Ishikawa (cell line): ENCODE data around the gene MEFV.

Source experiments
- CEBPB ChIP-seq: IDR thresholded peaks from 2 replicates; pipeline ENCODE4 v1.6.1; 2012
- EGR1 ChIP-seq: IDR thresholded peaks from 2 replicates; pipeline ENCODE4 v1.6.1; 2012
- EP300 ChIP-seq: IDR thresholded peaks from 2 replicates; pipeline ENCODE4 v1.6.1; 2012; ENCODE audit warnings: borderline replicate concordance
- RAD21 ChIP-seq: IDR thresholded peaks from 2 replicates; pipeline ENCODE4 v1.6.1; 2012; ENCODE audit warnings: low read depth
- TCF12 ChIP-seq: IDR thresholded peaks from 2 replicates; pipeline ENCODE4 v1.6.1; 2012; ENCODE audit warnings: low read depth
- ZBTB7A ChIP-seq: IDR thresholded peaks from 2 replicates; pipeline ENCODE4 v1.6.1; 2012; ENCODE audit warnings: low read depth
- TF ChIP-seq, protein P1 (sequence below): IDR thresholded peaks from 2 replicates; pipeline ENCODE4 v1.6.1; 2012; ENCODE audit warnings: low read depth, mild to moderate bottlenecking

DNA sequence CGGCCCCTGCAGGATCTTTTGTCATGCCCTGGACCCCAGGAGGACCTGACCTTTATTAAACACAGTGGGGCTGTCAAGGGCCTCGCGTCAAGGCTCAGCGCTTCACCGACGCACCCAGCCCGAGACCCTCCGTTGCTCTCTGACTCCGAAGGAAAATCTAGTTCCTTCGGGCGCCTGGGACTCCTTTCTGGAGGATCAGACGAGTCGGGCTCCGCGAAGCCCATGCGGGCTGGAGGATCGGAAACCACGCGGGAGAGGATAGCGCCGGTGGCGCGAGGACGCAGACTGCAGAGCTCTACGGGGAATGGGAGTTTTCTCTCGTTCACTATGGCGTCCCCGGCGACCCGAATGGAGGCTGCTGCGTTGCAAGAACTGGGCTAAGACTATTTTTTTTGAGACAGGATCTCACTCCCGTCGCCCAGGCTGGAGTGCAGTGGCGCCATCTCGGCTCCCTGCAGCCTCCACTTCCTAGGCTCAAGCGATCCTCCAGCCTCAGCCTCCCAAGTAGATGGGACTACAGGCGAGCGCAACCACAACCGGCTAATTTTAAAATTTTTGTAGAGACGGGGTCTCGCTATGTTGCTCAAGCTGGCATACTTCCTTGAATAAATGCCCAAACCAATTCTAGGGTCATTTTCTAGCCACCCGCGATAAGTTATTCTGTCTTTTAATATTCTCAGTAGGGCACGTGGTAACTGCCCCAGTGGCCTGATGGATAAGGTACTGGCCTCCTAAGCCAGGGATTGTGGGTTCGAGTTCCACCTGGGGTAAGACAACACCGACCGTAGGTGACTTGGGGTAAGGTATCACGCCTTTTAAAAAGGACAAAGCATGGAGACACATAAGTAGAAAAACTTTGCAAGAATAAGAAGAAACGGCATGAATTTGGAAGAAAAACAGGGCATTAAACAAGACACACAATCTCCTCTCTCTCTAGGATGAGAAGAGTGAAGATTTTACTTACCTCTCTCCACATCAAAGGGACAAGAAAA, 62.9 kb downstream of the MEFV start:
- no peak for TF ChIP-seq EGR1
- TF ChIP-seq ZBTB7A: no peak
- no peak for TF ChIP-seq EP300
- TF ChIP-seq TCF12: no peak
- TF ChIP-seq, protein P1, sequence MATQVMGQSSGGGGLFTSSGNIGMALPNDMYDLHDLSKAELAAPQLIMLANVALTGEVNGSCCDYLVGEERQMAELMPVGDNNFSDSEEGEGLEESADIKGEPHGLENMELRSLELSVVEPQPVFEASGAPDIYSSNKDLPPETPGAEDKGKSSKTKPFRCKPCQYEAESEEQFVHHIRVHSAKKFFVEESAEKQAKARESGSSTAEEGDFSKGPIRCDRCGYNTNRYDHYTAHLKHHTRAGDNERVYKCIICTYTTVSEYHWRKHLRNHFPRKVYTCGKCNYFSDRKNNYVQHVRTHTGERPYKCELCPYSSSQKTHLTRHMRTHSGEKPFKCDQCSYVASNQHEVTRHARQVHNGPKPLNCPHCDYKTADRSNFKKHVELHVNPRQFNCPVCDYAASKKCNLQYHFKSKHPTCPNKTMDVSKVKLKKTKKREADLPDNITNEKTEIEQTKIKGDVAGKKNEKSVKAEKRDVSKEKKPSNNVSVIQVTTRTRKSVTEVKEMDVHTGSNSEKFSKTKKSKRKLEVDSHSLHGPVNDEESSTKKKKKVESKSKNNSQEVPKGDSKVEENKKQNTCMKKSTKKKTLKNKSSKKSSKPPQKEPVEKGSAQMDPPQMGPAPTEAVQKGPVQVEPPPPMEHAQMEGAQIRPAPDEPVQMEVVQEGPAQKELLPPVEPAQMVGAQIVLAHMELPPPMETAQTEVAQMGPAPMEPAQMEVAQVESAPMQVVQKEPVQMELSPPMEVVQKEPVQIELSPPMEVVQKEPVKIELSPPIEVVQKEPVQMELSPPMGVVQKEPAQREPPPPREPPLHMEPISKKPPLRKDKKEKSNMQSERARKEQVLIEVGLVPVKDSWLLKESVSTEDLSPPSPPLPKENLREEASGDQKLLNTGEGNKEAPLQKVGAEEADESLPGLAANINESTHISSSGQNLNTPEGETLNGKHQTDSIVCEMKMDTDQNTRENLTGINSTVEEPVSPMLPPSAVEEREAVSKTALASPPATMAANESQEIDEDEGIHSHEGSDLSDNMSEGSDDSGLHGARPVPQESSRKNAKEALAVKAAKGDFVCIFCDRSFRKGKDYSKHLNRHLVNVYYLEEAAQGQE: no peak
- TF ChIP-seq RAD21: no peak
- TF ChIP-seq CEBPB: no peak
